ENCODE data around the gene CDHR4.
"Not testable (repeated sequence)": the region's sequence is repeated elsewhere in the genome, so short reads cannot be mapped to it uniquely, and the experiment has no call there.

CDHR4 gene

DNA sequence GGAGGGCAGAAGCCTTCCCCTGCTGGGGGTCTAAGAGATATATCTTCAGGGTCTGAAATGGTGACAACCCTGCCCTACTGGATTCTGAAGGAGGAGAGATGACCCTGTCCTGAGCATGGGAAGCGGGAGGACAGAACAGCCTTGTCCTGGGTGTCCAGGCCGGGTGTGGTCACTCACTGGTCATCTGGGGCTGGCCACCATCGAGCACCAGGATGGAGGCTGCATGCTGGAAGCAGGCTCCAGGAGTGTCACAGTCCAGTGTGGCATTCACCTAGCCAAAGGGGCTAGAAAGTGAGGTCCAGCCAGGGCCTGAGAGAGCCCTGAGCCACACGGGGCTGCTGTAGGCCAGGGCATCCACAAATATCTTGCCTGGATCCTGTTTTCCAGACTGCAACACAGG lies 5.2 kb downstream of the CDHR4 start:
- Histone ChIP-seq H3K27me3 (ENCODE audit: insufficient read depth, low read length) (no peaks in the 10 kb centered on the region), H3K36me3 (ENCODE audit: insufficient read depth, low read length) (no peaks in the 10 kb centered on the region), H3K4me3 (ENCODE audit: low read length) (no peak overlapping the region), H2AFZ (ENCODE audit: low read depth, low read length) (no peak overlapping the region), H3K4me1 (ENCODE audit: insufficient read depth, low read length) (peaks cover 11% of the 10 kb centered on the region), H3K9me3 (ENCODE audit: low read length) (peaks cover 2% of the 10 kb centered on the region)

DNA sequence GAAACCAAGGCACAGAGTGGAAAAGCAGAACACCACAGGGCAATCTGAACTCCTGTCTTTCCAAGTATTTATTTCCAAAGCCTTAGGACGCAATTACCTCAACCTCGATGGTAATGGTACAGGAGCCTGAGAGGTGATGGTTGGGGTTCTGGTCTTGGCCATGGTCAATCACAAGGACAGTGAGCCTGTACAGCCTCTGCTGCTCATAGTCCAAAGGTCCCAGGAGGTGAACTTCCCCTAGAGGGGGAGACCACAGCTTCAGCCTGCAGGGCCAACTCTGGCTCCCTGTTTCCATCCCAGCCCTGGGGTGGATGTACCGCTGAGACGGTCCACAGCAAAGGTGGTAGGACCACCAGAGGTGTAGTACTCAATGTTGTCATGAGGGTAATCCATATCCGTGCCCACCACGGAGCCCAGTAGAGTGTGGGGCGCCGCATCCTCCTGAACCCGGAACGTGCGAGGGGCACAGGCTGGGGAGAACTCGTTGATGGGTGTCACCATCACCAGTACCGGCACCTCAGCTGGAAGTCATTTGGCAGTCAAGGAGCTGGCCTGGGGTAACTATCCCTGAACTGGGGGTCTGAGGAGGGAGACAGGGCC lies 6.1 kb downstream of the CDHR4 start:
- H3K27me3 ChIP-seq (ENCODE audit: insufficient read depth, low read length) = no peaks in the 10 kb centered on the region
- peaks cover 11% of the 10 kb centered on the region for H3K4me1 ChIP-seq (ENCODE audit: insufficient read depth, low read length)
- H3K9me3 ChIP-seq (ENCODE audit: low read length) = peaks cover 2% of the 10 kb centered on the region
- no peaks in the 10 kb centered on the region for H3K36me3 ChIP-seq (ENCODE audit: insufficient read depth, low read length)
- no peak overlapping the region for H2AFZ ChIP-seq (ENCODE audit: low read depth, low read length)
- no peak overlapping the region for H3K4me3 ChIP-seq (ENCODE audit: low read length)

DNA sequence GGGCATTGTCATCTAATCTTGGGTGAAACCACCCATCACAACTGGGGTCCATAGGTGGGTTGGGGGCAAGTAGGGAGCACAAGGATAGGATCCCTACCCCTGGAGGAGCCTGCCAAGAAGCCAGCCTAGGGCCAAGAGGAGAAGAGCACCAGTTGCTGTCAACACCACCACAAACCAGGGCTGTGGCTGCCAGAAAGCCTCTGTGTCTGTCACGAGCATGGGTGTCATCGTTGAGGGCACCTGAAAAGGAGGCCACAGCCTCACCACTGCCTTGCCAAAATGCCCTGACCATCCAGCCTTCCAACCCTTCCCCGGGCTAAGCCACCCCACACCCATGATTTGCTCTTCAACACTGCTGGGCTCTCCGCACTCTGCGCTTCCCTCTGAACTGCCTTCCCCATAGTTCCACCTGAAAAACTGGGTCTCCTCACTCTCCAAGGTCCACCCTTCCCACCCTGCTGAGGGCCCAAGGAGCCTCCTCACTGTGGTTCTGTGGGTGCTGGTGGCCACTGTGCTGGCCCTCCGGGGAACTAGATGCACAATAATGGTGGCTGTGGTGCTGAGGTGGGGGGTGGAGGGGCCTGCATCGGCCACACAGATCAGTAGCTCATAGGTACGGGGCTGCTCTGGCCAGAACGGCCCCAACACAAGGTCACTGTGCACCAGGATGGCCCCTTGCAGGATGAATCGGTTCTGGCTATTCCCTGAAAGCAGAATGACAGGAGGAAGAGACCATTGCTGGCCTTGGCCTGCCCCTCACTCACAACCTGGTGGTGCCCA lies 7.1 kb downstream of the CDHR4 start:
- Histone ChIP-seq H3K27me3 (ENCODE audit: insufficient read depth, low read length) (no peaks in the 10 kb centered on the region), H3K4me3 (ENCODE audit: low read length) (no peak overlapping the region), H3K4me1 (ENCODE audit: insufficient read depth, low read length) (peaks cover 11% of the 10 kb centered on the region), H3K36me3 (ENCODE audit: insufficient read depth, low read length) (no peaks in the 10 kb centered on the region), H2AFZ (ENCODE audit: low read depth, low read length) (no peak overlapping the region), H3K9me3 (ENCODE audit: low read length) (peaks cover 2% of the 10 kb centered on the region)

DNA sequence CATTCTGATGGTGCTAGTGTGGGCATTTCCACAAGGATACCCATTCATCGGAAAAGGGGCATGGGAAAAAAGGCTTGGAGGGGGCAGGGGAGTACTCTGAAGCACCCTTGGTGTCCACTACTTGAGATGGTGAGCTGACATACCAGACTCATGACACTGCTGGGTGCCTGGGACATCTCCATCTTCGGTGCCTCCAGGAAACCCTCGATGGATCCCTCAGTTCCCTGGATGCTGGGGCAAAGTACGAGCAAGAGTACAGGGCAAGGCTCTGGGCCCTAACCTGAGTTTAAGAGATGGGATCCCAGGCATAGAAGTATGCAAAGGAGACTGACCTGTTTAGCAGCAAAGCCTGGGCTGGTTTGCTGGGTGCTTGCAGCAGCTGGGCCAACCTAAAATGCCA lies 8.1 kb downstream of the CDHR4 start:
- H3K36me3 ChIP-seq (ENCODE audit: insufficient read depth, low read length) = no peaks in the 10 kb centered on the region
- no peaks in the 10 kb centered on the region for H3K27me3 ChIP-seq (ENCODE audit: insufficient read depth, low read length)
- H3K4me1 ChIP-seq (ENCODE audit: insufficient read depth, low read length) = peaks cover 14% of the 10 kb centered on the region
- no peak overlapping the region for H3K4me3 ChIP-seq (ENCODE audit: low read length)
- H3K9me3 ChIP-seq (ENCODE audit: low read length) = peaks cover 2% of the 10 kb centered on the region
- H2AFZ ChIP-seq (ENCODE audit: low read depth, low read length) = no peak overlapping the region

- Histone ChIP-seq H3K27me3 (ENCODE audit: insufficient read depth, low read length) (no peaks in the 10 kb centered on the region), H3K4me1 (ENCODE audit: insufficient read depth, low read length) (peaks cover 14% of the 10 kb centered on the region), H2AFZ (ENCODE audit: low read depth, low read length) (no peak overlapping the region), H3K4me3 (ENCODE audit: low read length) (no peak overlapping the region), H3K36me3 (ENCODE audit: insufficient read depth, low read length) (no peaks in the 10 kb centered on the region), H3K9me3 (ENCODE audit: low read length) (peaks cover 2% of the 10 kb centered on the region)
These were observed 8.9 kb downstream of the CDHR4 start for GRCh38 chr3:49790626-49791411.

DNA sequence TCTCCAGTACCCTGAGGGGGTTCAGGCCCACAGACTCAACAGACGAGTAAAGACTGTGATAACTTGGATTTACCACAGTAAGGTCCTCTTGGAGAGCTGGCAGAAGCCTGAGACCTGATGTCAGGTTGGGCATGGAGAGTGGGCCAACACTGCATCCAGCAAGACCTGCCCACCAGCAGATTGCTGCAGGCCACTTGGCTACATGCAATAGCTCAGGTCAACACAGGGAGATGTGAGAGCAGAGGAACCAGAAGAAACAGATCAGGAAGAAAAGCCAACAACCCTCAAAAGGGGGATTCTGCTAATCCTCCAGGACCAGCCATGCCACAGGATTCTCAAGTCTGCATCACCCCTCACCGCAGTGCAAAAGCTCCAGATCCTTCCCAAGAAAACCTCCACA lies 11.6 kb downstream of the CDHR4 start:
- peaks cover 4% of the 10 kb centered on the region for H3K36me3 ChIP-seq (ENCODE audit: insufficient read depth, low read length)
- no peak overlapping the region for H2AFZ ChIP-seq (ENCODE audit: low read depth, low read length)
- no peak overlapping the region for H3K4me3 ChIP-seq (ENCODE audit: low read length)
- H3K4me1 ChIP-seq (ENCODE audit: insufficient read depth, low read length) = peaks cover 20% of the 10 kb centered on the region
- no peaks in the 10 kb centered on the region for H3K9me3 ChIP-seq (ENCODE audit: low read length)
- no peaks in the 10 kb centered on the region for H3K27me3 ChIP-seq (ENCODE audit: insufficient read depth, low read length)

- Histone ChIP-seq H3K4me1 (ENCODE audit: insufficient read depth, low read length) (peaks cover 20% of the 10 kb centered on the region), H3K36me3 (ENCODE audit: insufficient read depth, low read length) (peaks cover 4% of the 10 kb centered on the region), H3K4me3 (ENCODE audit: low read length) (no peak overlapping the region), H3K9me3 (ENCODE audit: low read length) (no peaks in the 10 kb centered on the region), H2AFZ (ENCODE audit: low read depth, low read length) (no peak overlapping the region), H3K27me3 (ENCODE audit: insufficient read depth, low read length) (no peaks in the 10 kb centered on the region)
These were observed 12.1 kb downstream of the CDHR4 start for GRCh38 chr3:49787536-49787935.

GRCh38 chr3:49787182-49787464 lies 12.6 kb downstream of the CDHR4 start:
- Histone ChIP-seq H3K36me3 (ENCODE audit: insufficient read depth, low read length) (peaks cover 6% of the 10 kb centered on the region), H3K9me3 (ENCODE audit: low read length) (no peaks in the 10 kb centered on the region), H2AFZ (ENCODE audit: low read depth, low read length) (no peak overlapping the region), H3K4me1 (ENCODE audit: insufficient read depth, low read length) (peaks cover 20% of the 10 kb centered on the region), H3K27me3 (ENCODE audit: insufficient read depth, low read length) (no peaks in the 10 kb centered on the region), H3K4me3 (ENCODE audit: low read length) (peak overlapping the region; percentile 47)

GRCh38 chr3:49786357-49787181 lies 13.1 kb downstream of the CDHR4 start, which contains the start of gene IP6K1:
IP6K1 (minus strand) TSS chr3:49786542; CDS start chr3:49748040, 38,502 bp downstream.
- Histone ChIP-seq H3K9me3 (ENCODE audit: low read length) (no peaks in the 10 kb centered on the region), H3K27me3 (ENCODE audit: insufficient read depth, low read length) (no peaks in the 10 kb centered on the region), H3K4me1 (ENCODE audit: insufficient read depth, low read length) (peaks cover 20% of the 10 kb centered on the region), H3K4me3 (ENCODE audit: low read length) (peak within 1 kb of the TSS; percentile 81), H2AFZ (ENCODE audit: low read depth, low read length) (no peak within 1 kb of the TSS), H3K36me3 (ENCODE audit: insufficient read depth, low read length) (peaks cover 7% of the 10 kb centered on the region)

DNA sequence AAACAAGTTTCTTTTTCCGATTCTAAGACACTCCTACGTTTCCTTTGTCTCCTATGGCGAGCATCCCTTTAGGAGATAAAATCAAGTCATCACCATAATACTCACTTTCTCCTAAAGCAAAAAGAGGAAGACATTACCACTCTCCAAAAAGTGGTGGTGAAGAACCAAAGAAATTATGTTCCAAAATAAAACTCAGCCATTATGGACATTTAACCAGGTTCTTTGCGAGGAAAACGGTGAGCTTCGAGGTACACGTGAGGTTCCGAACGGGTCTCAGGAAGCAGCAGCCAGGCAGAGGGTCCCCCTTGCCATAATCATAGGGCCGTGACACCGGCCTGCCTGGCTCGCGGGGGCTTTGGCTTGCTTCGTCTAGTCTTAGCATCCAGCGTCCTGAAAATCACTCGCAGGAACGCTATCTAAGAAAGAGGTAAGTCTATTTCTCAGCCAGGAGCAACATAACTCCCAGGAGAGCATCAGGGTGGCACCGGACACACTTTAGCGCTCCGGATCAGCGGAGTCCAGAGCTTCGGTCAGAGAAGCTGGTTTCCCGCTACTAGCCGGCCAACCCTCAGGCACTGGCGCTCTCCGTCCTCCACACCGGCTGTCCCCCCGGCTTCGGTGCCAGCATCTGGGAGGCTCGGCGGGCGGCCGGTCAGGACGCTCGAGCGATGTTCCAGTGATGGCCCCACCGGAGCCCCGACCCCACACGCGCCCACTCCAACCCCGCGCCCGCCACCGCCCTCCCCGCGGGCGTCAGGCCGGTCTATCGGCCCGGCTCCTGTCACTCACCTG lies 13.9 kb downstream of the CDHR4 start:
- Histone ChIP-seq H3K27me3 (ENCODE audit: insufficient read depth, low read length) (no peaks in the 10 kb centered on the region), H3K4me3 (ENCODE audit: low read length) (peak overlapping the region; percentile 81), H3K9me3 (ENCODE audit: low read length) (no peaks in the 10 kb centered on the region), H3K4me1 (ENCODE audit: insufficient read depth, low read length) (peaks cover 14% of the 10 kb centered on the region), H3K36me3 (ENCODE audit: insufficient read depth, low read length) (peaks cover 10% of the 10 kb centered on the region), H2AFZ (ENCODE audit: low read depth, low read length) (no peak overlapping the region)

DNA sequence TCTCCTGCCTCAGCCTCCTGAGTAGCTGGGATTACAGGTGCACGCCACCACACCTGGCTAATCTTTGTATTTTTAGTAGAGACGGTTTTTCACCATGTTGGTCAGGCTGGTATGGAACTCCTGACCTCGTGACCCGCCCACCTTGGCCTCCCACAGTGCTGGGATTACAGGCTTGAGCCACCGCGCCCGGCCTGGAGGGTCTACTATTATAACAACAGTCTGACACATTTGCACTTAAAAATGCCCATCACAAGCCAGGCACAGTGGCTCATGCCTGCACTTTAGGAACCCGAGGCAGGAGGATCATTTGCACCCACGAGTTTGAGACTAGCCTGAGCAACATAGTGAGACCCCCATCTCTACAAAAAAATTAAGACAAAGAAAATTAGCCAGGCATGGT lies 17.4 kb downstream of the CDHR4 start:
- not testable (repeated sequence) for H3K27me3 ChIP-seq (ENCODE audit: insufficient read depth, low read length); H3K9me3 ChIP-seq (ENCODE audit: low read length); H3K4me1 ChIP-seq (ENCODE audit: insufficient read depth, low read length); H2AFZ ChIP-seq (ENCODE audit: low read depth, low read length); H3K4me3 ChIP-seq (ENCODE audit: low read length)
- peaks cover 21% of the 10 kb centered on the region for H3K36me3 ChIP-seq (ENCODE audit: insufficient read depth, low read length)

DNA sequence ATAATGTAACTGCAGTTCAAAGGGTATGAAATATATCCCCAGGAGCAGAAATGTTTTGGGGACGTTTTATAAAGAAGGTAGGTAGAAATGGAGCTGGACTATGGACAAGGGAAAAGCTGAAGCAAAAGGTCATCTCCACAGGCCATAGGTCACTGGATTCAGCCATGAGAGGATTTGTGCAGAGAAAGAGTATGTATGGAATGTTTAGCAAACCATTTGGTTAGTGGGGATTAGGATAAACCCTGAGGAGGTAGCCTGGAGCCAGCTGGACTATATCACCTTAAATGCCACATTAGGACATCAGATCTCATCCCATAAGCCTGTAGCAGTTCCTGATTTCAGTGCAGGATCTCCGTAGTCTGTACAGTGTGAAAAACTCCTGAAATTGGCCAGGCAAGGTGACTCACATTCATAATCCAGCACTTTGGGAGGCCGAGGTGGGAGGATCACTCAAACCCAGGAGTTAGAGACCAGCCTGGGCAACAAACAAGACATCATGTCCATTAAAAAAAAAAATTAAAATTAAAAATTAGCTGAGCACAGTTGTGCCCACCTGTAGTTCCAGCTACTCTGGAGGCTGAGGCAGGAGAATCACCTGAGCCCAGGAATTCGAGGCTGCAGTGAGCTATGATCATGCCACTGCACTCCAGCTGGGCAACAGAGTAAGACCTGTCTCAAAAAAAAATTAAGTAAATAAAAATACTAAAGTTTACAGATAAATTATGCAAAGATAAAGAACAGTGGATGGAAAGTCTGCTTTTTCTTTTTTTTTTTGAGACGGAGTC lies 18.1 kb downstream of the CDHR4 start:
- Histone ChIP-seq H2AFZ (ENCODE audit: low read depth, low read length) (no peak overlapping the region), H3K9me3 (ENCODE audit: low read length) (no peaks in the 10 kb centered on the region), H3K27me3 (ENCODE audit: insufficient read depth, low read length) (no peaks in the 10 kb centered on the region), H3K4me1 (ENCODE audit: insufficient read depth, low read length) (peaks cover 7% of the 10 kb centered on the region), H3K4me3 (ENCODE audit: low read length) (no peak overlapping the region), H3K36me3 (ENCODE audit: insufficient read depth, low read length) (peaks cover 23% of the 10 kb centered on the region)

Measured in neuron (in vitro differentiated cells).